ENCODE measurements around the gene OR10A6. TPM values are rescaled to one million over a fixed set of nuclear protein-coding genes. Genes with fewer than 3 reads are reported as not detected.

The OR10A6 gene
- polyA plus RNA-seq, 1 donor from 2014 or later, result not detected

DNA sequence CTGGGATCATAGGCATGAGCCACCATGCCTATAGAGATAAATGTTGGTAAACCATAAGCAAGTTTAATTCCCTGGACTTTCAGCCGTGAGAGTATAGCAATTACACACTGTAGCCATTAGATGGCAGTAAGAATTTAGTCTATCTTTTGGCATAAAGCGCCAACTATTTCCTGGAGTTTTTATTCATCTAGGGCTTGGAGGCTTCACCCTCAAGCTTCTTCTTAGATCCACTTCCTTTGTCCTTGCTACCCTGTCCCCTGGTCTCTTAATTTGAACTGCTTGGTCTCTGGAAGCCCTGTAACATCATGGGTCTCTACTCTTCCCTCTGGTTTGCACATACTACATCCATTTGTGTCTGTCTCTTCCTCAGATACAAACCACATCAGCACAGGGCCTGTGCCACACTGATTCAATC, 38.2 kb downstream of the OR10A6 start:
- no peak overlapping the region for H3K9ac ChIP-seq (ENCODE audit: low read length)
- no peaks in the 10 kb centered on the region for H3K27me3 ChIP-seq (ENCODE audit: insufficient read depth, low read depth, low read length)
- H3K79me2 ChIP-seq (replicated peaks; ENCODE audit: insufficient read depth, low read length), result no peaks in the 10 kb centered on the region
- TF ChIP-seq SMC3 (conservative IDR thresholded peaks at IDR 0.05; ENCODE audit: poor library complexity), result peak; percentile 79
- TF ChIP-seq, protein P1, sequence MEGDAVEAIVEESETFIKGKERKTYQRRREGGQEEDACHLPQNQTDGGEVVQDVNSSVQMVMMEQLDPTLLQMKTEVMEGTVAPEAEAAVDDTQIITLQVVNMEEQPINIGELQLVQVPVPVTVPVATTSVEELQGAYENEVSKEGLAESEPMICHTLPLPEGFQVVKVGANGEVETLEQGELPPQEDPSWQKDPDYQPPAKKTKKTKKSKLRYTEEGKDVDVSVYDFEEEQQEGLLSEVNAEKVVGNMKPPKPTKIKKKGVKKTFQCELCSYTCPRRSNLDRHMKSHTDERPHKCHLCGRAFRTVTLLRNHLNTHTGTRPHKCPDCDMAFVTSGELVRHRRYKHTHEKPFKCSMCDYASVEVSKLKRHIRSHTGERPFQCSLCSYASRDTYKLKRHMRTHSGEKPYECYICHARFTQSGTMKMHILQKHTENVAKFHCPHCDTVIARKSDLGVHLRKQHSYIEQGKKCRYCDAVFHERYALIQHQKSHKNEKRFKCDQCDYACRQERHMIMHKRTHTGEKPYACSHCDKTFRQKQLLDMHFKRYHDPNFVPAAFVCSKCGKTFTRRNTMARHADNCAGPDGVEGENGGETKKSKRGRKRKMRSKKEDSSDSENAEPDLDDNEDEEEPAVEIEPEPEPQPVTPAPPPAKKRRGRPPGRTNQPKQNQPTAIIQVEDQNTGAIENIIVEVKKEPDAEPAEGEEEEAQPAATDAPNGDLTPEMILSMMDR (IDR thresholded peaks at IDR 0.05; ENCODE audit: poor library complexity, severe bottlenecking), result peak; percentile 85
- peak; percentile 81 for TF ChIP-seq RAD21 (conservative IDR thresholded peaks at IDR 0.05)
- TF ChIP-seq TAF1 (IDR thresholded peaks at IDR 0.05; ENCODE audit: low read depth), result no peak
- H3K4me2 ChIP-seq (ENCODE audit: low read length), result no peak overlapping the region
- H2AFZ ChIP-seq (ENCODE audit: low read depth, low read length), result no peak overlapping the region
- H3K9me3 ChIP-seq (ENCODE audit: low read length), result no peaks in the 10 kb centered on the region
- no peaks in the 10 kb centered on the region for H3K9me2 ChIP-seq (ENCODE audit: insufficient read depth, low read length)
- no peaks in the 10 kb centered on the region for H3K36me3 ChIP-seq (ENCODE audit: insufficient read depth, low read length)
- H3F3A ChIP-seq (ENCODE audit: insufficient read depth, low read length, poor library complexity, severe bottlenecking), result no peaks in the 10 kb centered on the region
- H3K4me3 ChIP-seq (ENCODE audit: low read length), result no peak overlapping the region
- H3K27ac ChIP-seq (ENCODE audit: low read length), result no peak overlapping the region
- H4K20me1 ChIP-seq (ENCODE audit: insufficient read depth), result no peaks in the 10 kb centered on the region

DNA sequence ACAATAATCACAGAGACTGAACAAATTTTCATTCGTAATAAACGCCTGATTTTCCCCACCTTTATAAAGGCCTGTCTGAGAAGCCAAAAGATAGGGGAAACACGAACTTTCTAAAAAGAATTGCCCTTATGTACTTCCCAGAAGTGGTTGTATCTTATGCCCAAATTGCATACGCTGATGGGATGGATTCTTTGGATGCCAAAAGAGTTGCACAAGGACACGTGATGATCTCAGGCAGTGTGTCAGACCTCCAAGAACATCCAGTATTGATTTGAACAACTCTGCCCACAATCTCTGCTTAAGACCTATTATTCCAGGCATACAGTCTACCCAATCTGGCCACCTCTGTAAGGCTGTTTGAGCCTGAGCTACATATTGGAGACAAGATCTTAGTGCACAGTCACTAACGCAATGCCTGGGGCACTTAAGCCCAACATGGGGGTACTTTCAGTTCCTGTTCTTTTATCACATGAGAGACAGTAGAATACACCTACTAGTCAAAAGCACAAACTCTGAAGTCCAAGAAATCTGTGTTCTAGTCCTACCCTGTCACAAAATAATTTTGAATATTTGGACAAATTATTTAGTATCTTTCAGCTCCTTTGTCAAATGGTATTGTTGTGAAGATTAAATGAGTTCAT, 38.9 kb downstream of the OR10A6 start:
- Histone ChIP-seq H3K9me2 (ENCODE audit: insufficient read depth, low read length) (no peaks in the 10 kb centered on the region), H3K27ac (ENCODE audit: low read length) (no peak overlapping the region), H3K4me2 (ENCODE audit: low read length) (no peak overlapping the region), H3K4me3 (ENCODE audit: low read length) (no peak overlapping the region), H3K79me2 (replicated peaks; ENCODE audit: insufficient read depth, low read length) (no peaks in the 10 kb centered on the region), H3K9me3 (ENCODE audit: low read length) (no peaks in the 10 kb centered on the region), H3K27me3 (ENCODE audit: insufficient read depth, low read depth, low read length) (no peaks in the 10 kb centered on the region), H4K20me1 (ENCODE audit: insufficient read depth) (no peaks in the 10 kb centered on the region), H2AFZ (ENCODE audit: low read depth, low read length) (no peak overlapping the region), H3K36me3 (ENCODE audit: insufficient read depth, low read length) (no peaks in the 10 kb centered on the region), H3K9ac (ENCODE audit: low read length) (no peak overlapping the region), H3F3A (ENCODE audit: insufficient read depth, low read length, poor library complexity, severe bottlenecking) (no peaks in the 10 kb centered on the region)
- TF ChIP-seq EP300 (conservative IDR thresholded peaks at IDR 0.05; ENCODE audit: poor library complexity, severe bottlenecking), result no peak

DNA sequence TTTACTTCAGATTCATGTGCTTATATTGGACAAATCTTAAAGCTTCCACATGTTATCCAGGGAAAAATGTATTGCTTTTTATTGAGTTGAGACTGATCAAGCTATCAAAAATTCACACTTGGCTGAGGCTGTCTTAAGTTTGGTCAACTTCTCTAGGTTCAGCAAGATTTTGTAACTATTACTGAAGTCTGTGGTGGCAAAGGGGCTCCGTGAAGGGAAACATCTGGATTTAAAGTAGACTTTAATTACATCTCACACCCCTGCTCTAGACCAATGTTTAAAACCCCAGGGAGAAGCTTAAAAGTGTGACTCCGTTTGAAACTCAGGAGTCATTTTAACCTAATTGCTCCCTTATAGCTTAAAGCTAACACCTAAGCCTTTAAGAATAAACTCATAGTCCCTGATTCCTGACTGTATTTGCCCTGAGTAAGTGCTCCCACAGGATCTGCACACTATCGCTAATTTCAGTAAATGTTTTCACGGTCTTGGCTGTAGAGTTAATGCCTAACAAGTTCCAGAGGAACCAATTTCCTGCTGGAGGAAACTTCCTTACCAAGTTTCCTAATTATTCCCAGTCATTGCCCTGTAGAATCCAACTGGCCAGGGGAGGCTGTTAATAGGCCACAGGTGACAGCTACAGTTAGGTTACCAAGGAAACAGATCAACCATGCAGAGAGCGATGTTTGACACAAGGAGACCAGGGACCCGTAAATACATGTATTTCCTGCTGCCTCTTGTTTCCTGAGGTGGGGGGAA, 40.5 kb downstream of the OR10A6 start:
- no peaks in the 10 kb centered on the region for H3K27me3 ChIP-seq (ENCODE audit: insufficient read depth, low read depth, low read length)
- H3F3A ChIP-seq (ENCODE audit: insufficient read depth, low read length, poor library complexity, severe bottlenecking), result no peaks in the 10 kb centered on the region
- no peaks in the 10 kb centered on the region for H3K79me2 ChIP-seq (replicated peaks; ENCODE audit: insufficient read depth, low read length)
- no peaks in the 10 kb centered on the region for H4K20me1 ChIP-seq (ENCODE audit: insufficient read depth)
- H3K9me3 ChIP-seq (ENCODE audit: low read length), result no peaks in the 10 kb centered on the region
- H3K36me3 ChIP-seq (ENCODE audit: insufficient read depth, low read length), result no peaks in the 10 kb centered on the region
- peak overlapping the region; percentile 2 for H3K4me2 ChIP-seq (ENCODE audit: low read length)
- no peak for TF ChIP-seq EP300 (conservative IDR thresholded peaks at IDR 0.05; ENCODE audit: poor library complexity, severe bottlenecking)
- no peak for TF ChIP-seq TAF1 (IDR thresholded peaks at IDR 0.05; ENCODE audit: low read depth)
- TF ChIP-seq SMC3 (conservative IDR thresholded peaks at IDR 0.05; ENCODE audit: poor library complexity), result no peak
- TF ChIP-seq, protein P1 (IDR thresholded peaks at IDR 0.05; ENCODE audit: poor library complexity, severe bottlenecking), result no peak
- TF ChIP-seq RAD21 (conservative IDR thresholded peaks at IDR 0.05), result no peak
- no peak for TF ChIP-seq EZH2 (IDR thresholded peaks at IDR 0.05; ENCODE audit: borderline replicate concordance, insufficient read depth, low read length, poor library complexity, severe bottlenecking)
- TF ChIP-seq, protein P2, sequence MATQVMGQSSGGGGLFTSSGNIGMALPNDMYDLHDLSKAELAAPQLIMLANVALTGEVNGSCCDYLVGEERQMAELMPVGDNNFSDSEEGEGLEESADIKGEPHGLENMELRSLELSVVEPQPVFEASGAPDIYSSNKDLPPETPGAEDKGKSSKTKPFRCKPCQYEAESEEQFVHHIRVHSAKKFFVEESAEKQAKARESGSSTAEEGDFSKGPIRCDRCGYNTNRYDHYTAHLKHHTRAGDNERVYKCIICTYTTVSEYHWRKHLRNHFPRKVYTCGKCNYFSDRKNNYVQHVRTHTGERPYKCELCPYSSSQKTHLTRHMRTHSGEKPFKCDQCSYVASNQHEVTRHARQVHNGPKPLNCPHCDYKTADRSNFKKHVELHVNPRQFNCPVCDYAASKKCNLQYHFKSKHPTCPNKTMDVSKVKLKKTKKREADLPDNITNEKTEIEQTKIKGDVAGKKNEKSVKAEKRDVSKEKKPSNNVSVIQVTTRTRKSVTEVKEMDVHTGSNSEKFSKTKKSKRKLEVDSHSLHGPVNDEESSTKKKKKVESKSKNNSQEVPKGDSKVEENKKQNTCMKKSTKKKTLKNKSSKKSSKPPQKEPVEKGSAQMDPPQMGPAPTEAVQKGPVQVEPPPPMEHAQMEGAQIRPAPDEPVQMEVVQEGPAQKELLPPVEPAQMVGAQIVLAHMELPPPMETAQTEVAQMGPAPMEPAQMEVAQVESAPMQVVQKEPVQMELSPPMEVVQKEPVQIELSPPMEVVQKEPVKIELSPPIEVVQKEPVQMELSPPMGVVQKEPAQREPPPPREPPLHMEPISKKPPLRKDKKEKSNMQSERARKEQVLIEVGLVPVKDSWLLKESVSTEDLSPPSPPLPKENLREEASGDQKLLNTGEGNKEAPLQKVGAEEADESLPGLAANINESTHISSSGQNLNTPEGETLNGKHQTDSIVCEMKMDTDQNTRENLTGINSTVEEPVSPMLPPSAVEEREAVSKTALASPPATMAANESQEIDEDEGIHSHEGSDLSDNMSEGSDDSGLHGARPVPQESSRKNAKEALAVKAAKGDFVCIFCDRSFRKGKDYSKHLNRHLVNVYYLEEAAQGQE (IDR thresholded peaks at IDR 0.05; ENCODE audit: borderline replicate concordance), result no peak
- no peak for TF ChIP-seq POLR2AphosphoS5 (IDR thresholded peaks at IDR 0.05)
- TF ChIP-seq MXI1 (conservative IDR thresholded peaks at IDR 0.05; ENCODE audit: poor library complexity, severe bottlenecking), result no peak
- H3K9ac ChIP-seq (ENCODE audit: low read length), result peak overlapping the region; percentile 45
- no peaks in the 10 kb centered on the region for H3K9me2 ChIP-seq (ENCODE audit: insufficient read depth, low read length)
- peak overlapping the region; percentile 40 for H3K4me3 ChIP-seq (ENCODE audit: low read length)
- no peak overlapping the region for H2AFZ ChIP-seq (ENCODE audit: low read depth, low read length)
- peak overlapping the region; percentile 62 for H3K27ac ChIP-seq (ENCODE audit: low read length)

Data from neural cell (in vitro differentiated cells).